ENCODE results near the gene KNL1.
"Not testable (repeated sequence)": the region's sequence is repeated elsewhere in the genome, so short reads cannot be mapped to it uniquely, and the experiment has no call there.

The KNL1 gene

DNA sequence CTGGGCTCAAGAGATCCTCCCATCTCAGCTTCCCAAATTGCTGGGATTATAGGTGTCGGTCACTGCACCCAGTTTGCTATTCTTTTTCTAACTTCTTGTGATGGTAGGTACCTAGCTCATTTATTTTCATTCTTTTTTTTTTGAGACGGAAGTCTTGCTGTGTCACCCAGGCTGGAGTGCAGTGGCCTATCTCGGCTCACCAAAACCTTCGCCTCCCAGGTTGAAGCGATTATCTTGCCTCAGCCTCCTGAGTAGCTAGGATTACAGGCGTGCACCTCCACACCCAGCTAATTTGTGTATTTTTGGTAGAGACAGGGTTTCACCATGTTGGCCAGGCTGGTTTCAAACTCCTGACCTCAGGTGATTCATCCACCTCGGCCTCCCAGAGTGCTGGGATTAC is 70.9 kb downstream of the KNL1 start:
- no peak for DNase-seq (ENCODE audit: low read depth in 2 of 2)

DNA sequence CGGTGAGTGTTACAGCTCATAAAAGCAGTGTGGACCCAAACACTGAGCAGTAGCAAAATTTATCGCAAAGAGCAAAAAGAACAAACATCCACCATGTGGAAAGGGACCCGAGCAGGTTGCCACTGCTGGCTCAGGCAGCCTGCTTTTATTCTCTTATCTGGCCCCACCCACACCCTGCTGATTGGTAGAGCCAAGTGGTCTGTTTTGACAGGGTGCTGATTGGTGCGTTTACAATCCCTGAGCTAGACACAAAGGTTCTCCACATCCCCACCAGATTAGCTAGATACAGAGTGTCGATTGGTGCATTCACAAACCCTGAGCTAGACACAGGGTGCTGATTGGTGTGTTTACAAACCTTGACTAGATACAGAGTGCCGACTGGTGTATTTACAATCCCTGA is 82.2 kb downstream of the KNL1 start:
- DNase-seq (ENCODE audit: low read depth in 2 of 2), result not testable (repeated sequence)

DNA sequence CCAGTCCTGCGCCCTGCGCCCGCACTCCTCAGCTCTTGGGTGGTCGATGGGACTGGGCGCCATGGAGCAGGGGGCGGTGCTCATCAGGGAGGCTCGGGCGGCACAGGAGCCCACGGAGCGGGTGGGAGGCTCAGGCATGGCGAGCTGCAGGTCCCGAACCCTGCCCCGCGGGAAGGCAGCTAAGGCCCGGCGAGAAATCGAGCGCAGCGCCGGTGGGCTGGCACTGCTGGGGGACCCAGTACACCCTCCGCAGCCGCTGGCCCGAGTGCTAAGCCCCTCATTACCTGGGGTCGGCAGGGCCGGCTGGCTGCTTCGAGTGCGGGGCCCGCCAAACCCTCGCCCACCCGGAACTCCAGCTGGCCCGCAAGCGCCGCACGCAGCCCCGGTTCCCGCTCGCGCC is 82.9 kb downstream of the KNL1 start:
- DNase-seq (ENCODE audit: low read depth in 2 of 2), result not testable (repeated sequence)

DNA sequence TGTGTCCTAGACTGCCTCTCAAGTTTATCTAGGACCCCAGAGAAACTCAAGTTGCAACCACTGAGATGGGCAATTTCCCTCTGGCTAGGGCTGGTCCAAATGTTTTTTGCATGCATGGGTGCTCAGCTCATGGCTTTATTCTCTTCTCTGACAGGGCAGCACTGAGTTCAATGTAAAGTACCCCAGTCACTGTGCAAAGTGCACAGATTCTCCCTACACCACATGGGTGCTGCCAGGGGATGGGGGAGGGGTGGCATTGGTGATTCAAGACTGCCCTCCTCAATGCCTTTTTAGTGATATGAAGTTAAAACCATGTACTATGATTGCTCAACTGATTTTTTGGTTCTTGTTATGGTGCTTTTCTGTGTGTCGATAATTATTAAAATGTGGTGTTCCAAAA is 86.1 kb downstream of the KNL1 start:
- no peak for DNase-seq (ENCODE audit: low read depth in 2 of 2)

DNA sequence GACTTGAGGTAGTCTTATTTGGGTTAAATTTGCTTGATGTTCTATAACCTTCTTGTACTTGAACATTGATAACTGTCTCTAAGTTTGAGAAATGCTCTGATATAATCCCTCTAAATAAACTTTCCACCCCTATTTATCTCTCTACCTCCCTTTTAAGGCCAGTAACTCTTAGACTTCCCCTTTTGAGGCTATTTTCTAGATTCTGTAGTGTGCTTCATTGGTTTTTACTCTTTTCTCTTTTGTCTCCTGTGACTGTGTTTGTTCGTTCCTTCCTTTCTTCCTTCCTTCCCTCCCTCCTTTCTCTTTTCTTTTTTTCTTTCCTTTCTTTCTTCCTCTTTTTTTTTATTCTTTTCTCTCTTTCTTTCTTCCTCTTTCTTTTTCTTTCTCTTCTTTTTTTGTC is 86.9 kb downstream of the KNL1 start:
- not testable (repeated sequence) for DNase-seq (ENCODE audit: low read depth in 2 of 2)

DNA sequence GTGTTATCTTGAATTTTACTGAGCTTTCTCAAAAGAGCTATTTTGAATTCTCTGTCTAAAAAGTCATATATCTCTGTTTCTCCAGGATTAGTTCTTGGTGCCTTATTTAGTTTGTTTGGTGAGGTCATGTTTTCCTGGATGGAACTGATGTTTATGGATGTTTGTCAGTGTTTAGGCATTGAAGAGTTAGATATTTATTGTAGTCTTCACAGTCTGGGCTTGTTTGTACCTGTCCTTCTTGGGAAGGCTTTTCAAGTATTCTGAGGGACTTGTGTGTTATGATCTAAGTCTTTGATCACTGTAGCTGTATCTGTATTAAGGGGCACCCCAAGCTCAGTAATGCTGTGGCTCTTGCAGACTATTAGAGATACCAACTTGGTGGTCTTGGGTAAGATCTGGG is 90.3 kb downstream of the KNL1 start:
- no peak for DNase-seq (ENCODE audit: low read depth in 2 of 2)

DNA sequence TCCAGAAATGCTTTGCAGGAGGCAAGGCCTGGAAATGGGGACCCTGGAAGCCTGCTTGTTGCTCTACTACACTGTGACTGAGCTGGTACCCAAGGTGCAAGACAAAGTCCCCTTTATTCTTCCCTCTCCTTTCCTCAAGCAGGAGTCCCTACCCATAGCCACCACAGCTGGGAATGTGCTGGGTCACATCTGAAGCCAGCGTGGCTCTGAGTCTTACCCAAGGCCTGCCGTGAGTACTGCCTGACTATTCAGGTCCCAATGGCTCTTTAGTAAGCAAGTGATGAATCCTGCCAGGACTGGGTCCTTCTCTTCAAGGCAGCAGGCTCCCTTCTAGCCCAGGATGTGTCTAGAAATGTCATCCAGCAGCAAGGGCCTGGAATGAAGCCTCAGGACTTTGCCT is 91.3 kb downstream of the KNL1 start:
- no peak for DNase-seq (ENCODE audit: low read depth in 2 of 2)

DNA sequence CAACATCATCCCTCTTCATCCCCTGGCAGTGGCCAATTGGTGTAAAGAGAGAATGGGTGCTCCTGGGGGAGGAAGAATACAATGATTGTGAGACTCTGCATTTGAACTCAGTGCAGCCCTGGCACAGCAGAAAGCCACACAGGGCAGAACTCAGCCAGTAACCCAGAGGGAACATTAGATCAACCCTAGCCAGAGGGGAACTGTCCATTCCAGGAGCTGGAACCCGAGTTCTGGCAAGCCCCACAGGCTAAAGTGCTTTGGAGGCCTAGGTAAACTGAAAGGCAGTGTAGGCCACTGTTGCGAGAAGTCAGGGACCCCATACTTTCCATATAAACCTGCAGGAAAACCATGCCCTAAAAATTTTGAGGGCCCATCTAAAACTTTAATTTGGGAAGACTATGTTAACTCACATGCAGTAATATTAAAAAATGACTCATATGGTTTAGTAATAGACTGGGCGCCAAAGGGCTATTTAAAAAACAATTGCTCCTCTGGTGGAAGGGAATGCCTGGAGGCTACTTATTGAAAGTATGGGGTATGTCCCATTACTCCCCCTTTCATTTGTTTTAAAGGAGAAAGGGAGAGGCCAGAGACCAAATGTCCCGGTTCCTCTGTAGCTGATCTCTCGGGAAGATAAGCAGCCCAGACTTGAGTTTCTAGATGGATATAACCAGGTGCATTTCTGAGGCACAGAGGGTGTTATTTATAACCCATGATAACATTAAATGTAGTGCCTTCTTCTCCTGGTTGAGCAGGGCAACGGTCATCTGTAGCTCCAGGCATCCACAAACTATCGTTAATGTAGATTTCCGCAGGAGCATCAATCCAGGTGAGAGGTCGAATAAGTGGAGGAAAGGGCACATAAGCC is 95.1 kb downstream of the KNL1 start:
- no peak for DNase-seq (ENCODE audit: low read depth in 2 of 2)

DNA sequence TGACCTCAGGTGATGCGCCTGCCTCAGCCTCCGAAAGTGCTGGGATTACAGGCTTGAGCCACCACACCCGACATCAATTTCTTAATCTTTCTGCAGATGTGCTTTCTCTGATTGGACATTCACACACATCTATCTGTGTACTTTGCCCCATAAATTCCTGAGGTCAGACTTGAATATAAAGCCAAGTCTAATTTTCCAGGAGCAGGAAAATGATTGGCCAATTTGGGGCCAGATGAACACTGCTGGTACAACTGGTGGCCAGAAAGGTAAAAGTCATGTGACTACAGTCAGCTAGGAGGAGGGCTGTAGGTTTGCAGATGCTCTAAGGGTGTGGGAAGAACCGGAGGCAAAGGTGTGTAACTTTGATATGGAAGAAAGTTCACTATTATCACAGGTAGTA is 97.7 kb downstream of the KNL1 start:
- DNase-seq (ENCODE audit: low read depth in 2 of 2), result no peak

DNA sequence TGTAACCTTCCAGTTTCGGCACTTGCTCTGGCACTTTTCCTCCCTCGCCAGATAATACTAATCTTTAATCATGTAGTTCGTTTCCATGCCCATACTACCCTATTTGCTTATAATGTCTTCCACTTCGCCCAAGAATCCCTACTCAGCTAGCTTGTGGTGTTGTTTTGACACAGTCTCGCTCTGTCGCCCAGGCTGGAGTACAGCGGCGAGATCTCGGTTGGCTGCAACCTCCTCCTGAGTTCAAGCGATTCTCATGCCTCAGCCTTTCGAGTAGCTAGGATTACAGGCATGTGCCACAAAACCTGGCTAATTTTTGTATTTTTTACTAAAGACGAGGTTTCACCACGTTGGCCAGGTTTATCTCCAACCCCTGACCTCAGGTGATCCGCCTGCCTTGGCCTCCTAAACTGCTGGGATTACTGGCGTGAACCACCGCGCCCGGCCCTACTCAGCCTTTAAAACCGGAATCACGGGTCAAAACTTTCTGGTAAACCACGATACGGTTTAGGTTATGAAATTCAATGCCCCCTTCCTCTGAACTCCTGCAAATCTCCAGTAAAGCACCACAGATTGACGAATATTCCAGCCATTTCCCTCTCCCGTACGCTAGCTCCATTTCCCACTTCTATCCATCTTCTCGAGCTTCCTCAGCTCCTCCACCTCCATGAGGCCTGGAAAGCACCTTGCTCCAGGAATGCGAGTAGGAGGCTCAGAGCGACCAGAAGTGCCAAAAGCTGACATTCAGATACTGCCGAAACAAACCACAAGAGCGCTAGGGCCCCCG is 100.0 kb downstream of the KNL1 start:
- no peak for DNase-seq (ENCODE audit: low read depth in 2 of 2)

DNA sequence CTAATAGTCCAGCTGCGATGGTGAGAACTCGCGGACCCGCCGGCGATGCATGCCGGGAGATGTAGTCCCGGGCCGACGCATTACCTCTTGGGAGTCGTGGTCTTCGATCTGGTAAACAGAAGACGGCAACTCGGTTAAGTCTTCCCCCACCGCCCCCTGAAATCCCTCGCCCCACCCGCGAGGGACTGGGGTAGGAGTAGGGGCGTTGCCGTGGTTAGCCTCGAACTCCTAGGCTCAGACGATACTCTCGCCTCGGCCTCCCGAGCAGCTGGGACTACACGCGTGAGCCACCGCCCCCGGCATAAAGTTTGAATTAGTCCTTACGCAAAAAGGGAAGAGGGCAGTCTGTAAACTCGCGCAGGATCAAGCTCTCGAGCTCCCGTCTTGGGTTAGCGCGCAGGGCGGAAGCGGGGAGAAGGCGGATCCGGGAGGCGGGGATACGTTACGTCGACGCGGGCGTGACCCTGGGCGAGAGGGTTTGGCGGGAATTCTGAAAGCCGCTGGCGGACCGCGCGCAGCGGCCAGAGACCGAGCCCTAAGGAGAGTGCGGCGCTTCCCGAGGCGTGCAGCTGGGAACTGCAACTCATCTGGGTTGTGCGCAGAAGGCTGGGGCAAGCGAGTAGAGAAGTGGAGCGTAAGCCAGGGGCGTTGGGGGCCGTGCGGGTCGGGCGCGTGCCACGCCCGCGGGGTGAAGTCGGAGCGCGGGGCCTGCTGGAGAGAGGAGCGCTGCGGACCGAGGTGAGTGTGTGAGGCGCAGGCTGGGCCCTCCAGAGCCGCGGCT is 100.8 kb downstream of the KNL1 start, which contains the start of gene RAD51:
TSS of gene RAD51 (plus strand) at position 487 of the 781 bp plus-strand sequence. CDS start 3,585 bp downstream, outside the sequence.
- peak; percentile 86 to 90 for DNase-seq (ENCODE audit: low read depth in 2 of 2)

DNA sequence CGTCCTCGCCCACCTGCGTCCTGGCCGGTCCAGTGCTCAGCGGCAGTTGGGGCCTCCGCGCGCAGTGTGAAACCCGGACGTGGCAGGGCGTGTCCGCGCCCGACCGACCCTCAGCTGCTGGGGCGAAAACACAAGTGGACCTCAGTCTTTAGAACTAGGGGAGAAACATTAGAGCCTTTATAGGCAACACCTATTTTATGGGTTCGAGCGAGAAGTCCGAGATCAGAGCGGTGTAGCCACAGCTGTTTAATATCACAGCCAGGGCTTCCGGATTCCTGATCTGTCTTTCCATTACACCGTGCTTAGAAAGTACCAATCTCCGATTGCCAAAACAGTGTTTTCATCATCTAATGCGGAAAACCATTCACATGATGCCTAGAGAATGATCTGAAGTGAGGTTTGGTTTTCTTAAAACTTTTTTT is 101.4 kb downstream of the KNL1 start:
- no peak for DNase-seq (ENCODE audit: low read depth in 2 of 2)

DNA sequence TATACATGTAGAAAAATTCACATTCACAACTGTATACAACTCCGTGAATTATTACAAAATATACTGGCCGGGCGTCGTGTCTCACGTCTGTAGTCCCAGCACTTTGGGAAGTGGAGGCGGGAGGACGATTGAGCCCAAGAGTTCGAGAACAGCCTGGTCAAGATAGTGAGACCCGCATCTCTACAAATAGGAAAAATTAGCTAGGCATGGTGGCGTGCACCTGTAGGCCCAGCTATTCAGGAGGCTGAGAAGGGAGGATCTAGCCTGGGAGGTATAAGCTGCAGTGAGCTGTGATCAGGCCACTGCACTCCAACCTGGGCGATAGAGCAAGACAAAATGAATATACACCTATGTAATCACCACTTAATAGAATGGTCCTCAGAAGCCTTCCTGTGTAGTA is 102.2 kb downstream of the KNL1 start:
- DNase-seq (ENCODE audit: low read depth in 2 of 2), result no peak

DNA sequence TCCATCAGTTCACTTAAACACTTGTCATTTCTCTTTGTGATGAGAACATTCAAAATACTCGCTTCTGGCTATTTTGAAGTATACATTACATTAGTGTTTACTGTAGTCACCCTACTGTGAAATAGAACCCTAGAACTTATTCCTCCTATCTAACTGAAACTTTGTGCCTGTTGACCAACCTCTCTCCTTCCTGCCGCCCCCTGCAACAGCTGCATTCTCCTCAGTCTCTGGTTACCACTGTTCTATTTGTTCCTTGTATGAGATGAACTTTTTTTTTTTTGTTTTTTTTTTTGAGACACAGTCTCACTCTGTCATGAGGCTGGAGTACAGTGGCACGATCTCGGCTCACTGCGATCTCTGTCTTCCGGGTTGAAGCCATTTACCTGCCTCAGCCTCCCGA is 103.9 kb downstream of the KNL1 start:
- DNase-seq (ENCODE audit: low read depth in 2 of 2), result no peak

DNA sequence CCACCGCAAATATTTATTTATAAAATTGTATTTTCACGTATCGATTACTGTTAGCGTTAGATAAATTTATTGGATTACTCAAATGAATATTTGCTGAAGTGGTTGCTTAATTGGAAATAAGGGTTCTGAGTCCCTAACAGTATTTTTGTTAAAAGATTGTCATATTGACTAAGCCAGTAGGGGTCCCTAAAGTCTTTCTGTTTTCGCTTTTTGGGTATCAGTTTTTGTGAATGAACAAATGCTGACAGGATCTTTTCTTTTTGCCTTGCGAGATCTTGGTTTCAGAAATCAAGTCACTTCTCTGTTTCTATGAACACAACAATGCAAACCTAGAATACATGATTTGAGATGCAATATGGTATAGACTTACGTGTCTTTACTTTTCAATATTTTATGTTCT is 108.0 kb downstream of the KNL1 start:
- no peak for DNase-seq (ENCODE audit: low read depth in 2 of 2)

DNA sequence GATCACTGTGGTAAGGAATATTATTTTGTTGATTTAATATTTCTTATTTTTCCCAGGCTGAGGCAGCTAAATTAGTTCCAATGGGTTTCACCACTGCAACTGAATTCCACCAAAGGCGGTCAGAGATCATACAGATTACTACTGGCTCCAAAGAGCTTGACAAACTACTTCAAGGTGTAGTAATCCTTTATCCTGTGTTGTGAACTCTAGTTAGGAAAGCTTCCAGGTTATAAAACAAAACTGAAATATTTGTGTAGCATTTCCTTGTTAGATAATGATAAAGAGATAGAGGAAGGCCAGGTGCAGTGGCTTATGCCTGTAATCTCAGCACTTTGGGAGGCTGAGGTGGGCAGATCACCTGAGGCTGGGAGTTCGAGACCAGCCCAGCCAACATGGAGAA is 112.1 kb downstream of the KNL1 start:
- DNase-seq (ENCODE audit: low read depth in 2 of 2), result no peak
